Natural killer cell (primary cell): ENCODE results near the gene IDI1. TPM values are rescaled to one million over a fixed set of nuclear protein-coding genes. Genes with fewer than 3 reads are reported as not detected.
A peak's percentile ranks its signal among the peaks of the same experiment; 100 is the strongest.

Experiments
- ATAC-seq, 3 donors: fragments of 150-1000 bp in 2 of 3; fragments of 200-7000 bp in 1 of 3; cut with Tn5 transposase; 1 replicate in 1 of 3; 2 replicates in 2 of 3; pipeline ENCODE4 v1.10.0; 2021; ENCODE audit warnings: mild to moderate bottlenecking in 2 of 3, moderate library complexity in 2 of 3
- DNase-seq, 2 donors: peaks; one replicate each; pipeline versions ENCODE4 v3.0.0 to v3.0.0-alpha.2; 2013 to 2021; ENCODE audit warnings: mixed read lengths in 1 of 2
- H3K27ac ChIP-seq: one replicate; pipeline ENCODE4 v1.5.1; 2013; ENCODE audit warnings: mild to moderate bottlenecking, low read length
- H3K27me3 ChIP-seq: one replicate; pipeline ENCODE4 v1.6.1; 2013; ENCODE audit warnings: low read length; ENCODE audit not compliant: control insufficient read depth, insufficient read depth
- H3K36me3 ChIP-seq: one replicate; pipeline ENCODE4 v1.6.1; 2013; ENCODE audit warnings: low read length; ENCODE audit not compliant: control insufficient read depth, insufficient read depth
- H3K4me1 ChIP-seq: one replicate; pipeline ENCODE4 v1.6.1; 2013; ENCODE audit warnings: low read length; ENCODE audit not compliant: control insufficient read depth, insufficient read depth
- H3K4me3 ChIP-seq: one replicate; pipeline ENCODE4 v1.5.1; 2013; ENCODE audit warnings: low read length
- H3K9me3 ChIP-seq: one replicate; pipeline ENCODE4 v1.6.1; 2013; ENCODE audit warnings: low read length; ENCODE audit not compliant: control insufficient read depth, insufficient read depth
- H3K27ac Mint-ChIP-seq, 2 donors: one replicate each; pipeline ENCODE4 v1.8.0; 2022; ENCODE audit warnings: mild to moderate bottlenecking in 2 of 2, mixed read lengths in 2 of 2, moderate library complexity in 1 of 2
- H3K27me3 Mint-ChIP-seq, 2 donors: one replicate each; pipeline ENCODE4 v1.8.0; 2022; ENCODE audit warnings: low read depth in 2 of 2, mixed read lengths in 2 of 2
- H3K36me3 Mint-ChIP-seq: one replicate; pipeline ENCODE4 v1.8.0; 2022; ENCODE audit warnings: mixed read lengths
- H3K4me1 Mint-ChIP-seq, 2 donors: one replicate each; pipeline ENCODE4 v1.8.0; 2022; ENCODE audit warnings: mixed read lengths in 2 of 2
- H3K4me3 Mint-ChIP-seq: one replicate; pipeline ENCODE4 v1.8.0; 2022; ENCODE audit warnings: mild to moderate bottlenecking, moderate library complexity, mixed read lengths
- H3K9me3 Mint-ChIP-seq, 2 donors: one replicate each; pipeline ENCODE4 v1.8.0; 2022; ENCODE audit warnings: mixed read lengths in 2 of 2
- CTCF ChIP-seq: fragments of 200-600 bp; IDR thresholded peaks from one replicate; pipeline ENCODE4 v1.8.0; 2022; ENCODE audit warnings: antibody characterized with exemption
- WGBS: methylation state at CpG from one replicate; pipeline ENCODE4 v1.1.7; 2013; ENCODE audit warnings: missing lambda C conversion rate; ENCODE audit not compliant: insufficient coverage; 5-methylcytosine and 5-hydroxymethylcytosine counted together
- intact Hi-C: fragments of 100-400 bp; cut with micrococcal nuclease; formaldehyde crosslinking; loops from one replicate; pipeline ENCODE4 v1.14.2; 2022
- total RNA-seq, 4 donors: library from RNA; stranded (reverse); fragments of 120-200 nt in 1 of 4; gene quantifications; one replicate each; pipeline versions ENCODE4 v1.2.3 to v1.2.4, GENCODE V29; 2013 to 2022

IDI1 gene
- total RNA-seq, 3 donors from 2014 or later (not counting 1 experiment from before 2014, with no cell fraction given): 156 to 229 (median 163) TPM

- TF ChIP-seq CTCF: no peak
- Histone ChIP-seq H3K27me3 (no peaks in the 10 kb centered on the region), H3K4me1 (peaks cover 18% of the 10 kb centered on the region), H3K9me3 (no peaks in the 10 kb centered on the region), H3K27ac (no peak overlapping the region), H3K36me3 (peaks cover 43% of the 10 kb centered on the region), H3K4me3 (no peak overlapping the region)
- intact Hi-C loops: no loop called here
- Mint-ChIP-seq H3K4me3 (no peak overlapping the region), H3K27ac (peak overlapping the region in 1 of 2 donors; percentile 77), H3K9me3 (no peaks in the 10 kb centered on the region), H3K27me3 (no peaks in the 10 kb centered on the region), H3K36me3 (peaks cover 12% of the 10 kb centered on the region), H3K4me1 (peaks cover 34 to 51% of the 10 kb centered on the region in 2 donors)
- no peak for DNase-seq
- 88% methylated on average over 6 of the region's 6 CpGs for WGBS
- ATAC-seq: no peak
Observed at GRCh38 chr10:992467-992866, 56.5 kb downstream of the IDI1 start.

GRCh38 chr10:990808-991207, 58.1 kb downstream of the IDI1 start:
- no peak for ATAC-seq
- Mint-ChIP-seq H3K9me3 (no peaks in the 10 kb centered on the region), H3K4me3 (peak overlapping the region; percentile 1), H3K4me1 (peaks cover 44 to 60% of the 10 kb centered on the region in 2 donors), H3K27ac (peak overlapping the region in 1 of 2 donors; percentile 5), H3K27me3 (no peaks in the 10 kb centered on the region), H3K36me3 (peaks cover 12% of the 10 kb centered on the region)
- DNase-seq: no peak
- H3K9me3 ChIP-seq: no peaks in the 10 kb centered on the region
- H3K36me3 ChIP-seq: peaks cover 26% of the 10 kb centered on the region
- no peaks in the 10 kb centered on the region for H3K27me3 ChIP-seq
- TF ChIP-seq CTCF: no peak
- H3K4me1 ChIP-seq: peaks cover 21% of the 10 kb centered on the region
- 97% methylated on average over 6 of the region's 6 CpGs for WGBS
- no peak overlapping the region for H3K4me3 ChIP-seq
- no peak overlapping the region for H3K27ac ChIP-seq
- intact Hi-C loops: no loop called here

Other genes with a start within 250 kb of the IDI1 start
- gene LARP4B, start 117.4 kb downstream of the IDI1 start, total RNA-seq: 10 to 100 TPM; 75.5 to 95.4 (median 90.2) TPM
- gene GTPBP4, start 60.7 kb downstream of the IDI1 start, total RNA-seq: 10 to 100 TPM; 53.9 to 99.6 (median 72.5) TPM
- not detected for gene IDI2, start 23.3 kb downstream of the IDI1 start, total RNA-seq
- gene WDR37, start 7.3 kb upstream of the IDI1 start, total RNA-seq: 10 to 100 TPM; 56.3 to 59.6 (median 57.6) TPM